ENCODE measurements around the gene SPAG8. TPM values are rescaled to one million over a fixed set of nuclear protein-coding genes. Genes with fewer than 3 reads are reported as not detected.

Gene SPAG8
- total and polyA plus RNA-seq, 2 donors (not counting 1 experiment from before 2014, with no cell fraction given): 2.0 to 5.4 TPM

DNA sequence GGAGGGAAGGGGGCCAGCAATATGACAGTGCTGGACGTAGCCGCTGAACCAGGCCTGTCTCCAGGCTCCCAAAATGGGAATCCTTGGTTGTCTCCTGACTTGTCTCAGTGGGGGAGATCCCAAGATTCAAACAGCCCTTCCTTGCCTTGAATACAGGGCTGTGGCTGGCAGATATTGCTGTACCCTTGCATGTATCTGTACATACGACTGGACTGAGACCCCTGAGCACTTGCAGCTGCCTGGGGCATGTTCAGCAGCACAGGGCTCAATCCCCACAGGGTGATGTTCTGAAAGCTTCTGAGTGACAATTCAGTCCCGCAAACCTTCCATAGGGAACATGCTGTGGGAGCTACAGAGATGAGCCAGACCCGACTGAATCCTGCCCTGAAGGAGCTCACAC lies 44.8 kb upstream of the SPAG8 start:
- Mint-ChIP-seq H3K27ac (no peak overlapping the region), H3K27me3 (peaks cover 14% of the 10 kb centered on the region), H3K4me3 (no peak overlapping the region), H3K4me1 (peaks cover 3% of the 10 kb centered on the region), H3K9me3 (ENCODE audit: insufficient read depth) (no peaks in the 10 kb centered on the region)
- Histone ChIP-seq H3K79me2 (ENCODE audit: control insufficient read depth, insufficient read depth, low read length) (no peaks in the 10 kb centered on the region), H3K36me3 (replicated peaks in 1 of 2; ENCODE audit: control extremely low read depth in 1 of 2, control insufficient read depth in 1 of 2, extremely low read depth in 1 of 2, insufficient read depth in 2 of 2, low read length in 1 of 2) (no peaks in the 10 kb centered on the region), H2AFZ (ENCODE audit: insufficient read depth, low read depth, low read length, poor library complexity, severe bottlenecking) (no peak overlapping the region), H3K4me2 (replicated peaks; ENCODE audit: low read depth, low read length, poor library complexity, severe bottlenecking) (no peak overlapping the region), H3K27me3 (replicated peaks in 1 of 4; ENCODE audit: control extremely low read depth in 1 of 4, control insufficient read depth in 3 of 4, insufficient read depth in 4 of 4, low read length in 3 of 4) (peaks cover 0 to 6% (median 0%) of the 10 kb centered on the region in 4 experiments), H3K27ac (ENCODE audit: low read length in 2 of 2) (no peak overlapping the region), H3K4me1 (ENCODE audit: control insufficient read depth in 2 of 2, insufficient read depth in 2 of 2, low read length in 2 of 2) (peaks cover 0 to 5% of the 10 kb centered on the region in 2 donors), H3K9ac (ENCODE audit: low read length) (no peak overlapping the region), H3K9me3 (ENCODE audit: control extremely low read depth in 1 of 3, control insufficient read depth in 2 of 3, insufficient read depth in 1 of 3, low read length in 2 of 3) (no peaks in the 10 kb centered on the region), H3K4me3 (ENCODE audit: control extremely low read depth in 1 of 5, extremely low read depth in 1 of 5, insufficient read depth in 1 of 5, low read depth in 2 of 5, low read length in 4 of 5) (no peak overlapping the region), H4K20me1 (ENCODE audit: control insufficient read depth, insufficient read depth, low read length, poor library complexity, severe bottlenecking) (no peaks in the 10 kb centered on the region)
- TF ChIP-seq, protein P1, sequence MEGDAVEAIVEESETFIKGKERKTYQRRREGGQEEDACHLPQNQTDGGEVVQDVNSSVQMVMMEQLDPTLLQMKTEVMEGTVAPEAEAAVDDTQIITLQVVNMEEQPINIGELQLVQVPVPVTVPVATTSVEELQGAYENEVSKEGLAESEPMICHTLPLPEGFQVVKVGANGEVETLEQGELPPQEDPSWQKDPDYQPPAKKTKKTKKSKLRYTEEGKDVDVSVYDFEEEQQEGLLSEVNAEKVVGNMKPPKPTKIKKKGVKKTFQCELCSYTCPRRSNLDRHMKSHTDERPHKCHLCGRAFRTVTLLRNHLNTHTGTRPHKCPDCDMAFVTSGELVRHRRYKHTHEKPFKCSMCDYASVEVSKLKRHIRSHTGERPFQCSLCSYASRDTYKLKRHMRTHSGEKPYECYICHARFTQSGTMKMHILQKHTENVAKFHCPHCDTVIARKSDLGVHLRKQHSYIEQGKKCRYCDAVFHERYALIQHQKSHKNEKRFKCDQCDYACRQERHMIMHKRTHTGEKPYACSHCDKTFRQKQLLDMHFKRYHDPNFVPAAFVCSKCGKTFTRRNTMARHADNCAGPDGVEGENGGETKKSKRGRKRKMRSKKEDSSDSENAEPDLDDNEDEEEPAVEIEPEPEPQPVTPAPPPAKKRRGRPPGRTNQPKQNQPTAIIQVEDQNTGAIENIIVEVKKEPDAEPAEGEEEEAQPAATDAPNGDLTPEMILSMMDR (IDR thresholded peaks at IDR 0.05): no peak
- TF ChIP-seq EZH2 (IDR thresholded peaks at IDR 0.05; ENCODE audit: borderline replicate concordance, insufficient read depth, low read depth, low read length, poor library complexity, severe bottlenecking): no peak
- DNase-seq: no peak
- CTCF ChIA-PET: interaction anchor here (0.7 to 2.8 kb wide), 4 partner anchors 22 to 67 kb away, joined by 3 to 11 read pairs (median 8); no protein-coding TSS in a partner anchor
- 93% methylated on average over 5 of the region's 5 CpGs for WGBS (ENCODE audit: insufficient coverage)
- no peak for ATAC-seq (ENCODE audit: low read depth)
- POLR2A ChIA-PET: no interaction called here
- intact Hi-C loops (cut with micrococcal nuclease): no loop called here

GRCh38 chr9:35856206-35856605 lies 44.1 kb upstream of the SPAG8 start:
- no peaks in the 10 kb centered on the region for H3K9me3 ChIP-seq (ENCODE audit: control extremely low read depth in 1 of 3, control insufficient read depth in 2 of 3, insufficient read depth in 1 of 3, low read length in 2 of 3)
- ChIA-PET CTCF (interaction anchor here (0.7 to 2.8 kb wide), 3 partner anchors 23 to 66 kb away, joined by 3 to 11 read pairs (median 3); no protein-coding TSS in a partner anchor), POLR2A (interaction anchor here (0.5 kb wide), 1 partner anchor 11 kb away, joined by 11 read pairs; no protein-coding TSS in a partner anchor)
- H2AFZ ChIP-seq (ENCODE audit: insufficient read depth, low read depth, low read length, poor library complexity, severe bottlenecking): no peak overlapping the region
- no peak for ATAC-seq (ENCODE audit: low read depth)
- H3K4me3 Mint-ChIP-seq: no peak overlapping the region
- peaks cover 3% of the 10 kb centered on the region for H3K4me1 Mint-ChIP-seq
- no peak for TF ChIP-seq EZH2 (IDR thresholded peaks at IDR 0.05; ENCODE audit: borderline replicate concordance, insufficient read depth, low read depth, low read length, poor library complexity, severe bottlenecking)
- TF ChIP-seq, protein P1 (IDR thresholded peaks at IDR 0.05): no peak
- H3K9me3 Mint-ChIP-seq (ENCODE audit: insufficient read depth): no peaks in the 10 kb centered on the region
- peaks cover 0 to 6% (median 0%) of the 10 kb centered on the region in 4 experiments for H3K27me3 ChIP-seq (replicated peaks in 1 of 4; ENCODE audit: control extremely low read depth in 1 of 4, control insufficient read depth in 3 of 4, insufficient read depth in 4 of 4, low read length in 3 of 4)
- no peak overlapping the region for H3K27ac ChIP-seq (ENCODE audit: low read length in 2 of 2)
- 84% methylated on average over 3 of the region's 3 CpGs for WGBS (ENCODE audit: insufficient coverage)
- H3K4me1 ChIP-seq (ENCODE audit: control insufficient read depth in 2 of 2, insufficient read depth in 2 of 2, low read length in 2 of 2): peaks cover 0 to 5% of the 10 kb centered on the region in 2 donors
- no peak overlapping the region for H3K9ac ChIP-seq (ENCODE audit: low read length)
- intact Hi-C loops (cut with micrococcal nuclease): no loop called here
- DNase-seq: no peak
- no peaks in the 10 kb centered on the region for H3K36me3 ChIP-seq (replicated peaks in 1 of 2; ENCODE audit: control extremely low read depth in 1 of 2, control insufficient read depth in 1 of 2, extremely low read depth in 1 of 2, insufficient read depth in 2 of 2, low read length in 1 of 2)
- no peak overlapping the region for H3K4me2 ChIP-seq (replicated peaks; ENCODE audit: low read depth, low read length, poor library complexity, severe bottlenecking)
- no peak overlapping the region for H3K27ac Mint-ChIP-seq
- H3K27me3 Mint-ChIP-seq: peaks cover 10% of the 10 kb centered on the region
- no peak overlapping the region for H3K4me3 ChIP-seq (ENCODE audit: control extremely low read depth in 1 of 5, extremely low read depth in 1 of 5, insufficient read depth in 1 of 5, low read depth in 2 of 5, low read length in 4 of 5)
- H4K20me1 ChIP-seq (ENCODE audit: control insufficient read depth, insufficient read depth, low read length, poor library complexity, severe bottlenecking): no peaks in the 10 kb centered on the region
- no peaks in the 10 kb centered on the region for H3K79me2 ChIP-seq (ENCODE audit: control insufficient read depth, insufficient read depth, low read length)

Data from B cell (primary cell).